ENCODE measurements around the gene MNS1. TPM values are rescaled to one million over a fixed set of nuclear protein-coding genes. Genes with fewer than 3 reads are reported as not detected.

The MNS1 gene, protein sequence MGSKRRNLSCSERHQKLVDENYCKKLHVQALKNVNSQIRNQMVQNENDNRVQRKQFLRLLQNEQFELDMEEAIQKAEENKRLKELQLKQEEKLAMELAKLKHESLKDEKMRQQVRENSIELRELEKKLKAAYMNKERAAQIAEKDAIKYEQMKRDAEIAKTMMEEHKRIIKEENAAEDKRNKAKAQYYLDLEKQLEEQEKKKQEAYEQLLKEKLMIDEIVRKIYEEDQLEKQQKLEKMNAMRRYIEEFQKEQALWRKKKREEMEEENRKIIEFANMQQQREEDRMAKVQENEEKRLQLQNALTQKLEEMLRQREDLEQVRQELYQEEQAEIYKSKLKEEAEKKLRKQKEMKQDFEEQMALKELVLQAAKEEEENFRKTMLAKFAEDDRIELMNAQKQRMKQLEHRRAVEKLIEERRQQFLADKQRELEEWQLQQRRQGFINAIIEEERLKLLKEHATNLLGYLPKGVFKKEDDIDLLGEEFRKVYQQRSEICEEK
- total RNA-seq = 2.4 and 2.7 TPM in 2 replicates

DNA sequence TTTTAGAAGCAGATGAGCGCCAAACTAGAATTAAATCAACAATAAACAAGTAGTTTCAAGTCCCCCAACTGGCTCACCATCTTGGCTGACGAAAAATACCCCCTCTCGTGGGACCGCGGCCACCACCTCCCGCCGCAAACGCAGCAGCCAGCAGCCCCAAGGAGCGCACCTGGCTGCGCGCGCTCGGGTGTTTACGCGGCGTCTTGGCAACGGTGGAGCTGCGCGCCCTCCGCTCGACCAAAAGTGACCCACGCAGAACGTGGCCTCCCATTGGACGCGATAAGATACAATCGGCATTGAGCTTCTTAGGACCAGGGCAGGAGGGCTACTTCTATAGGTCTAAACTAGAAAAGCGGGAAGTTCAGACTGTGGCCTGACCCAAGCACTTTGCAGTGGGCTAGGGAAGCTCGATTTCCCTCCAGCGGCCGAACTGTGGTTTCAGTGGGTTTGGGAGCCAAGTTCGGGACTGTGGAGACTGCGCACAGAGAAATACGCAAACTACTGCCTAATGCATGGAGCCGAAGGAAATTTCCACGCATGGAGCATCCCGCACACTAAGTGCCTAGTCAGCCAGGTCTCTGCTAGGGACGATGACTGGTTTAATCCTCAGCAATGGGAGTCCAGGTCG lies at the start of gene MNS1:
Gene MNS1, minus strand, starts transcription at position 245 of the 628 bp plus-strand sequence. Its CDS starts 165 bp downstream, at position 80.

Other genes with a start within 250 kb of the MNS1 start
- gene RFX7, start 221.3 kb downstream of the MNS1 start, total RNA-seq = 8.6 and 9.1 TPM in 2 replicates
- gene TEX9, start 99.7 kb downstream of the MNS1 start, total RNA-seq = 10.8 and 13.5 TPM in 2 replicates